PC-9 (cell line): ENCODE data around the gene KLRK1.

ENCODE experiments used
- EZH2 ChIP-seq: fragments of 200-600 bp; sonication (generic); IDR thresholded peaks from 2 replicates; pipeline ENCODE4 v1.8.0; 2017; ENCODE audit warnings: antibody characterized with exemption, low read depth
- TF ChIP-seq, protein P1 (sequence below): fragments of 200-600 bp; sonication (generic); conservative IDR thresholded peaks from 2 replicates; pipeline ENCODE4 v1.6.1; 2017; ENCODE audit warnings: mixed run types, antibody characterized with exemption, mild to moderate bottlenecking, moderate library complexity

DNA sequence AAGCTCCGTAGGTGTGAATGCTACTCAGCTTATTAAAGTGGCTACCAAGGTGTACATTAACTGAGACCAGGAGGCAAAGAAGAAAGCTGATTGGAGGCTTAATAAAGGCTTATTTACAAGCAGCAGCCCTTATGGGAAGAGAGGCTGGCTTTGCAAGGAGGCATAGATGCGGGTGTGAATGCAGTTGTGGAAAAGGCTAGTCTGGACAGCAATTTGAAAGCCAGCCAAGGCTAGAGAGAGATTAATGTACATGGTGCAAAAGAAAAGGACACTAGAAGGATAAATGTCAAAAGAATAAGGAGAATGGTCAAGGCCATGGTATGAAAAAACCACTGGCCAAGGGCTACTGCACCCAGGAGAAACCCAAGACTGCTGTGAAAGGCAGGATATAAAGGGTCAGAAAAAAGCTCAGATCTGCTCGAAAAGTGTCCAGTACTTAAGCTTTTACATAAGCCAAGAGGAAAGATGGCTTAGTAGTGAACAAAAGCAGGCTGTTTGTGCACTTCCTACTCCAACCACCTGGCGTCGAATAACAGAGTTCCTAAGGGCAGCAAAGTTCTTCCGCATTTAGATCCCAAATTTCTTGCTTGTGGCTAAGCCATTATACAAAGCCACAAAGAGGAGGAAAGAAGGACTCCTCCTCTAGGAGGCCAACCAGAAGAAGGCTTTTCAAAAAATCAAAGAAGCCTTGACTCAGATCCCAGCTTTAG is 24.0 kb downstream of the KLRK1 start:
- TF ChIP-seq, protein P1, sequence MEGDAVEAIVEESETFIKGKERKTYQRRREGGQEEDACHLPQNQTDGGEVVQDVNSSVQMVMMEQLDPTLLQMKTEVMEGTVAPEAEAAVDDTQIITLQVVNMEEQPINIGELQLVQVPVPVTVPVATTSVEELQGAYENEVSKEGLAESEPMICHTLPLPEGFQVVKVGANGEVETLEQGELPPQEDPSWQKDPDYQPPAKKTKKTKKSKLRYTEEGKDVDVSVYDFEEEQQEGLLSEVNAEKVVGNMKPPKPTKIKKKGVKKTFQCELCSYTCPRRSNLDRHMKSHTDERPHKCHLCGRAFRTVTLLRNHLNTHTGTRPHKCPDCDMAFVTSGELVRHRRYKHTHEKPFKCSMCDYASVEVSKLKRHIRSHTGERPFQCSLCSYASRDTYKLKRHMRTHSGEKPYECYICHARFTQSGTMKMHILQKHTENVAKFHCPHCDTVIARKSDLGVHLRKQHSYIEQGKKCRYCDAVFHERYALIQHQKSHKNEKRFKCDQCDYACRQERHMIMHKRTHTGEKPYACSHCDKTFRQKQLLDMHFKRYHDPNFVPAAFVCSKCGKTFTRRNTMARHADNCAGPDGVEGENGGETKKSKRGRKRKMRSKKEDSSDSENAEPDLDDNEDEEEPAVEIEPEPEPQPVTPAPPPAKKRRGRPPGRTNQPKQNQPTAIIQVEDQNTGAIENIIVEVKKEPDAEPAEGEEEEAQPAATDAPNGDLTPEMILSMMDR: no peak
- no peak for TF ChIP-seq EZH2
